GM12878 (cell line): ENCODE results near the gene PPP4R1. TPM values are rescaled to one million over a fixed set of nuclear protein-coding genes. Genes with fewer than 3 reads are reported as not detected.

ENCODE experiments used
- ATAC-seq: fragments of 200-7000 bp; cut with Tn5 transposase; 3 replicates; pipeline ENCODE4 v1.9.1; 2020; ENCODE audit warnings: mild to moderate bottlenecking, moderate library complexity
- BruUV-seq: library from RNA; stranded (reverse); fragments of 400-500 nt; replicated peaks from 2 replicates; lab custom pipeline; 2021; lab: Mats Ljungman, UMichigan
- CTCF ChIA-PET: fragments of 300-600 bp; sonication (Branson Sonifier 250); formaldehyde crosslinking; extraction: SDS; loops from one replicate; lab custom pipeline; 2021; ENCODE audit warnings: inconsistent platforms; lab: Yijun Ruan, JAX
- POLR2A ChIA-PET: fragments of 350-600 bp; formaldehyde crosslinking; extraction: SDS; loops from one replicate; lab custom pipeline; 2021; ENCODE audit warnings: inconsistent platforms; lab: Charles Lee
- RAD21 ChIA-PET: fragments of 300-600 bp; sonication (Branson Sonifier 250); formaldehyde crosslinking; loops from one replicate; lab custom pipeline; 2023; ENCODE audit warnings: antibody characterized with exemption; ENCODE audit not compliant: unreplicated experiment; lab: Charles Lee
- SMC1A ChIA-PET: fragments of 300-600 bp; sonication (Branson Sonifier 250); formaldehyde crosslinking; loops from one replicate; lab custom pipeline; 2023; ENCODE audit not compliant: unreplicated experiment, uncharacterized antibody; lab: Charles Lee
- DNase-seq: peaks from one replicate; pipeline ENCODE4 v3.0.0-alpha.2; 2011; ENCODE audit warnings: low read depth, low spot score
- FAIRE-seq: peaks from 3 replicates; lab custom pipeline; 2011; peaks lifted over from hg19 to GRCh38; lab: Jason Lieb, UNC
- H2AFZ ChIP-seq: 2 replicates; pipeline ENCODE4 v1.6.0; 2011; ENCODE audit warnings: low read depth, low read length, control low read depth; ENCODE audit not compliant: control insufficient read depth
- H3K27ac ChIP-seq: 2 replicates; pipeline ENCODE4 v1.5.1; 2011; ENCODE audit warnings: control low read depth; ENCODE audit not compliant: control insufficient read depth, insufficient read depth
- H3K27me3 ChIP-seq, 2 experiments: replicated peaks in 1 of 2; 2 replicates each; pipeline versions ENCODE4 v1.6.0 to v1.6.1; 2011; ENCODE audit warnings: low read length in 1 of 2; ENCODE audit not compliant: control insufficient read depth in 2 of 2, insufficient read depth in 2 of 2
- H3K36me3 ChIP-seq, 2 experiments: 2 replicates each; pipeline ENCODE4 v1.5.1; 2011; ENCODE audit warnings: low read length in 1 of 2; ENCODE audit not compliant: control insufficient read depth in 2 of 2, insufficient read depth in 2 of 2
- H3K4me1 ChIP-seq: 2 replicates; pipeline ENCODE4 v1.6.1; 2011; ENCODE audit warnings: mild to moderate bottlenecking, low read length, moderate library complexity, mixed read lengths; ENCODE audit not compliant: control insufficient read depth, insufficient read depth
- H3K4me2 ChIP-seq: 2 replicates; pipeline ENCODE4 v1.6.0; 2011; ENCODE audit warnings: control low read depth; ENCODE audit not compliant: control insufficient read depth, insufficient read depth
- H3K4me3 ChIP-seq: fragments of 200-600 bp; sonication (generic); 2 replicates; pipeline ENCODE4 v1.5.1; 2016
- H3K79me2 ChIP-seq: 2 replicates; pipeline ENCODE4 v1.6.0; 2011; ENCODE audit warnings: low read length; ENCODE audit not compliant: control insufficient read depth, insufficient read depth
- H3K9ac ChIP-seq: 2 replicates; pipeline ENCODE4 v1.8.0; 2011; ENCODE audit warnings: low read length, control low read depth, mixed read lengths; ENCODE audit not compliant: control insufficient read depth, insufficient read depth
- H3K9me3 ChIP-seq: replicated peaks from 3 replicates; pipeline ENCODE4 v1.5.1; 2011; ENCODE audit warnings: mild to moderate bottlenecking, low read length; ENCODE audit not compliant: control insufficient read depth, insufficient read depth
- H4K20me1 ChIP-seq: 2 replicates; pipeline ENCODE4 v1.6.0; 2011; ENCODE audit not compliant: control insufficient read depth, insufficient read depth
- BCL11A ChIP-seq: IDR thresholded peaks from 2 replicates; pipeline ENCODE4 v1.6.1; 2011; ENCODE audit warnings: low read depth, low read length
- CBFB ChIP-seq: IDR thresholded peaks from 2 replicates; pipeline ENCODE4 v1.6.1; 2016; ENCODE audit warnings: antibody characterized with exemption, low read depth
- CEBPZ ChIP-seq: fragments of 150-350 bp; IDR thresholded peaks from 2 replicates; pipeline ENCODE4 v1.6.1; 2016; ENCODE audit warnings: low read depth, low read length
- E2F4 ChIP-seq: IDR thresholded peaks from 2 replicates; pipeline ENCODE4 v1.6.1; 2012; ENCODE audit warnings: low read depth, low read length, improper control_type of control experiment
- E4F1 ChIP-seq: fragments of 450-650 bp; IDR thresholded peaks from 2 replicates; pipeline ENCODE4 v1.6.1; 2018; ENCODE audit warnings: borderline replicate concordance, mild to moderate bottlenecking; ENCODE audit not compliant: partially characterized antibody
- HDGF ChIP-seq: fragments of 450-650 bp; IDR thresholded peaks from 2 replicates; pipeline ENCODE4 v1.6.1; 2016; ENCODE audit warnings: antibody characterized with exemption
- JUNB ChIP-seq: IDR thresholded peaks from 2 replicates; pipeline ENCODE4 v1.6.1; 2016; ENCODE audit warnings: antibody characterized with exemption, mild to moderate bottlenecking
- NFXL1 ChIP-seq: fragments of 450-650 bp; IDR thresholded peaks from 2 replicates; pipeline ENCODE4 v1.6.1; 2017; ENCODE audit warnings: antibody characterized with exemption, mild to moderate bottlenecking, borderline replicate concordance
- NR2F1 ChIP-seq: fragments of 450-650 bp; conservative IDR thresholded peaks from 2 replicates; pipeline ENCODE4 v1.6.1; 2017; ENCODE audit warnings: mild to moderate bottlenecking
- SMAD1 ChIP-seq: fragments of 450-650 bp; IDR thresholded peaks from 2 replicates; pipeline ENCODE4 v1.6.1; 2018; ENCODE audit warnings: mild to moderate bottlenecking, low read depth; ENCODE audit not compliant: partially characterized antibody
- TARDBP ChIP-seq: IDR thresholded peaks from 2 replicates; pipeline ENCODE4 v1.6.1; 2016; ENCODE audit warnings: borderline replicate concordance
- WGBS: methylation state at CpG from one replicate; pipeline ENCODE4 v1.1.6; 2016; ENCODE audit warnings: low lambda C conversion rate; ENCODE audit not compliant: insufficient replicate concordance, insufficient coverage; ENCODE audit errors: missing lambda C conversion rate; 5-methylcytosine and 5-hydroxymethylcytosine counted together
- in situ Hi-C: fragments of 300-500 bp; cut with MboI; formaldehyde crosslinking; loops from 9 replicates; pipeline ENCODE4 v1.14.3; 2018; ENCODE audit warnings: mixed read lengths
- intact Hi-C: fragments of 100-400 bp; cut with micrococcal nuclease; formaldehyde crosslinking; loops from one replicate; pipeline ENCODE4 v1.14.2; 2022; ENCODE audit not compliant: unreplicated experiment
- polyA plus RNA-seq, 11 experiments: library from polyadenylated mRNA; depleted of rRNA in 4 of 11; unstranded in 6 of 11; stranded (reverse) in 5 of 11; fragments of >200 nt; fragmentation: Nextera tagmentation in 4 of 11; fragmentation: Illumina TruSeq in 1 of 11; extraction: Ambion mirVana in 4 of 11; extraction: Trizol in 1 of 11; gene quantifications; 1 replicate in 1 of 11; 2 replicates in 10 of 11; pipeline versions ENCODE4 v1.2.1 to v1.2.3, GENCODE V29; 2011 to 2016; ENCODE audit warnings: inconsistent platforms in 2 of 11, missing spikeins in 2 of 11, low read depth in 1 of 11
- total RNA-seq, 4 experiments: library from RNA; depleted of rRNA in 3 of 4; stranded (reverse); fragments of >200 nt in 3 of 4; fragmentation: Illumina TruSeq in 1 of 4; extraction: Trizol in 1 of 4; gene quantifications; 2 replicates each; pipeline versions ENCODE4 v1.2.1 to v1.2.3, GENCODE V29; 2013 to 2021

The PPP4R1 gene
- total and polyA plus RNA-seq, 10 of the 15 experiments (the other 5 are each of a cell fraction or from before 2014, with no cell fraction given), result 10.9 to 44.4 (median 26.0) TPM

- TF ChIP-seq E4F1 (no peak), CBFB (no peak), NR2F1 (no peak)
Measured at GRCh38 chr18:9565407-9565806, 49.0 kb downstream of the PPP4R1 start (continued).

- FAIRE-seq, result no peak
- RAD21 ChIA-PET, result no interaction called here
- Histone ChIP-seq H3K4me2 (no peak overlapping the region), H3K4me3 (no peak overlapping the region), H3K4me1 (no peaks in the 10 kb centered on the region), H3K27me3 (no peaks in the 10 kb centered on the region), H3K27ac (no peak overlapping the region), H4K20me1 (no peaks in the 10 kb centered on the region), H3K36me3 (peaks cover 2 to 6% of the 10 kb centered on the region in 2 experiments; a peak in 3 of 4 replicates), H3K9ac (no peak overlapping the region), H3K79me2 (no peaks in the 10 kb centered on the region)
- CTCF ChIA-PET, result interaction anchor here (0.6 kb wide), 1 partner anchor 955 kb away, joined by 4 read pairs; no protein-coding TSS in a partner anchor
- 98% methylated on average over 4 of the region's 4 CpGs for WGBS
- BruUV-seq, result no TSS peak
- ATAC-seq, result no peak
- in situ Hi-C loops, result no loop called here
- intact Hi-C loops, result no loop called here
- no peak for DNase-seq
- TF ChIP-seq TARDBP, result no peak
- no peak for TF ChIP-seq NFXL1
- no peak for TF ChIP-seq BCL11A
- no peak for TF ChIP-seq HDGF
- TF ChIP-seq JUNB, result no peak
- no peak for TF ChIP-seq E2F4
- no peak for TF ChIP-seq SMAD1
- TF ChIP-seq CEBPZ, result no peak
- TF ChIP-seq, all 136 proteins: peak for 0
- POLR2A ChIA-PET, result no interaction called here
- Histone ChIP-seq H2AFZ (no peak overlapping the region), H3K9me3 (no peaks in the 10 kb centered on the region)
- SMC1A ChIA-PET, result no interaction called here
Measured at GRCh38 chr18:9563331-9563730, 51.0 kb downstream of the PPP4R1 start.
